Measurements from ENCODE around the gene KCNQ1. TPM values are rescaled to one million over a fixed set of nuclear protein-coding genes. Genes with fewer than 3 reads are reported as not detected.

The KCNQ1 gene
- total and polyA plus RNA-seq, 9 donors, result 1.4 to 17.2 (median 3.8) TPM

DNA sequence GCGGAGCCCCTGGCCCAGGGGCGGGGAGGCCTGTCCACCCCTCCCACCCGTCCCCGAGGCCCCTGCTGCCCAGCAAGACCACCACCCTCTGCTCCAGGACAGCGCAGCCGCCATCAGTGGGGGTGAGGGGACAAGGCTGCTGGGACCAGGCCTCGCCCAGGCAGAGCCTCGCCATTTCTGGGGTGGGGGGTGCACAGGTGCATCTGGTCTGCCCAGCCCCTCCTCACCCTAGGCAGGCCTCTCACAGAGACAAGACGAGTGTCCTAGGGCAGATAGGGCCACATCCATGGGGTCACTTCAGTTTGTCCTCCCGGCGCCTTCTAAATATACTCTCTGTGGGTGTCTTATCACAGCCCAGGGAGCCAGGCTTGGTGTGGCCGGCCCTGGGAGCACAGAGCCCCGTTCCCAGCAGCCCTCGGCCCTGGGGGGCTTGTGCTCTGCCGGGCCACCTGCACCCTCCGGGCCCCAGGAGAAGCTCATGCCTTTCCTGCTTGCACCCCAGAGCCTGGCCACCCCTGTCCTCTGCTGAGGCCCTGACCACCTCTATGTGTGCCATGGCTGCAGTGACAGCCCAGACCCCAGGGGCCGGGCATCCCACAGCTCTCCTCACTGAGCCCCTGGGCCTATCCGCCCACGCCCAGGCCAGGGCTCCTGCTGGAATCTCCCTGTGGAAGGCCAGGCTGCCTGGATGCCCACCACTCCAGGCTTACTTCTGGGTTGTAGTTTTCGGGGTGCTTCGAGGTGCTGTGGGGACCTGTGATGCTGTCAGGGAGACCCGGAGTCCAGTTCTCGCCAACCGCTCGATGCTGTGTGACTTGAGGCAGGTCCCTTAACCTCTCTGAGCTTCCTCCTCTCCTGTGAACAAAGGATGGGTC is 70.8 kb downstream of the KCNQ1 start:
- Histone ChIP-seq H3K27me3 (no peaks in the 10 kb centered on the region), H3K36me3 (no peaks in the 10 kb centered on the region), H3K4me3 (no peak overlapping the region), H3K4me1 (ENCODE audit: insufficient read depth) (no peaks in the 10 kb centered on the region), H3K9me3 (no peaks in the 10 kb centered on the region), H3K27ac (no peak overlapping the region)
- intact Hi-C loops (cut with DNase I), result no loop called here
- 88 to 90% (median 88%) methylated on average over 24 to 25 of the region's 25 CpGs for WGBS, 3 donors
- TF ChIP-seq, protein P1, sequence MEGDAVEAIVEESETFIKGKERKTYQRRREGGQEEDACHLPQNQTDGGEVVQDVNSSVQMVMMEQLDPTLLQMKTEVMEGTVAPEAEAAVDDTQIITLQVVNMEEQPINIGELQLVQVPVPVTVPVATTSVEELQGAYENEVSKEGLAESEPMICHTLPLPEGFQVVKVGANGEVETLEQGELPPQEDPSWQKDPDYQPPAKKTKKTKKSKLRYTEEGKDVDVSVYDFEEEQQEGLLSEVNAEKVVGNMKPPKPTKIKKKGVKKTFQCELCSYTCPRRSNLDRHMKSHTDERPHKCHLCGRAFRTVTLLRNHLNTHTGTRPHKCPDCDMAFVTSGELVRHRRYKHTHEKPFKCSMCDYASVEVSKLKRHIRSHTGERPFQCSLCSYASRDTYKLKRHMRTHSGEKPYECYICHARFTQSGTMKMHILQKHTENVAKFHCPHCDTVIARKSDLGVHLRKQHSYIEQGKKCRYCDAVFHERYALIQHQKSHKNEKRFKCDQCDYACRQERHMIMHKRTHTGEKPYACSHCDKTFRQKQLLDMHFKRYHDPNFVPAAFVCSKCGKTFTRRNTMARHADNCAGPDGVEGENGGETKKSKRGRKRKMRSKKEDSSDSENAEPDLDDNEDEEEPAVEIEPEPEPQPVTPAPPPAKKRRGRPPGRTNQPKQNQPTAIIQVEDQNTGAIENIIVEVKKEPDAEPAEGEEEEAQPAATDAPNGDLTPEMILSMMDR (IDR thresholded peaks at IDR 0.05), result no peak
- no peak for TF ChIP-seq POLR2A (IDR thresholded peaks at IDR 0.05)
- no peak for TF ChIP-seq EP300 (IDR thresholded peaks at IDR 0.05)
- peak in 4 of 5 donors; percentile 5 to 17 (median 10) for DNase-seq

DNA sequence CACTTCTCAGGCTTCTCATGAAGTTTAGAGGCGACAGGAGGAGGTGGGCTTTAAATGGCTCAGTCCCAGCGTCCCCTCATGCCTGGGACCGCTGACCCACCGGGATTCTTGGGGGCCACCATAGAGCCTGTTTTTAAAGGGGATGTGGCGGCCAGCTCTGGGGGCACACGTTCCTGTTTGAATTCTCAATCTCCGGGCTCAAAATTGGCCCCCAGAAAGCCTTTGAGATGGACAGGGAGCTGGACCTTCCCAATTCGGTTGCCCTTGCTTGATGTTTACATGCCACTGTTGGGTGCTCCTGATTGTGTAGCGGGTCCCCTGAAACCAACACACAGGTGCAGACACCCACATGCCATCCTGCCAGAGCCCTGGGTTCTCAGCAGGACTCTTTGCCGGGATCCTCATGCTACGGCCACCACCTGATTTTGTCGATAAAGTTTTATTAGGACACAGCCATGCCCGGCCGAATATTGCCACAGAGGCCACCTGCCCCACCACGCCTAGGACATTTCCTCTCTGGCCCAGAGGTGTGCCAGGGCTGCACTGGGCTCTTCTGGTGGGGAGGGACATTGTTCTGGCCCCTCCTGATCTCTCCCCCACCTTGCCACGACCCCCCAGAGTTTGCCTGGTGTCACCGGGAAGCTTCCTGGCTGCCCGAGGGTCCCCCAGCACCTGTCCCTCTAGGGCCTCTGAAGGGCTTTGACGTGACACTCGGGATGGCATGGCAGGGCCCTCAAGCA is 71.6 kb downstream of the KCNQ1 start:
- H3K27ac ChIP-seq, result no peak overlapping the region
- peak in 1 of 5 donors; percentile 11 for DNase-seq
- H3K4me1 ChIP-seq (ENCODE audit: insufficient read depth), result no peaks in the 10 kb centered on the region
- WGBS, 3 donors, result 87 to 91% (median 91%) methylated on average over 19 to 20 of the region's 20 CpGs
- no peak overlapping the region for H3K4me3 ChIP-seq
- no peak for TF ChIP-seq EP300 (IDR thresholded peaks at IDR 0.05)
- TF ChIP-seq, protein P1 (IDR thresholded peaks at IDR 0.05), result no peak
- no peak for TF ChIP-seq POLR2A (IDR thresholded peaks at IDR 0.05)
- no peaks in the 10 kb centered on the region for H3K27me3 ChIP-seq
- intact Hi-C loops (cut with DNase I), result no loop called here
- H3K9me3 ChIP-seq, result no peaks in the 10 kb centered on the region
- H3K36me3 ChIP-seq, result no peaks in the 10 kb centered on the region

DNA sequence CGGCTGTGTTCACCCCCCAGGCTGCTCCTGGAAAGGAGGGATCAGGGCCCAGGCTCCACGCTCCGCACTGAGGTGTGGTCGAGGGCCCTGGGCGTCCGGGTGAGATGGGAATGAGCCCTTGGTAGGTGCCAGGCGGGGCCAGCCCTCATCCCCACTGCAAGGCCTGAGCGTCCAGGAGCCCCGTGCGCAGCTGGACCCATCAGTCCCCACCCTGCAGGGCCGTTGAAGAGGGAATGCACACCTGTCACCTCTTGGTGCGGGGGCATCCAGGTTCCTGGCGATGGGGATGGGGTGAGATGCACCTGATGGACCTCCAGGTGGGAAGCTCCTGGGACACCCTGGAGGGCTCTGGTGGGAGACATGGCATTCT is 72.2 kb downstream of the KCNQ1 start:
- DNase-seq, result peak in 3 of 5 donors; percentile 4 to 22 (median 9)
- Histone ChIP-seq H3K27ac (no peak overlapping the region), H3K9me3 (no peaks in the 10 kb centered on the region), H3K27me3 (no peaks in the 10 kb centered on the region), H3K4me1 (ENCODE audit: insufficient read depth) (no peaks in the 10 kb centered on the region), H3K4me3 (no peak overlapping the region), H3K36me3 (no peaks in the 10 kb centered on the region)
- no peak for TF ChIP-seq EP300 (IDR thresholded peaks at IDR 0.05)
- no peak for TF ChIP-seq POLR2A (IDR thresholded peaks at IDR 0.05)
- TF ChIP-seq, protein P1 (IDR thresholded peaks at IDR 0.05), result no peak
- intact Hi-C loops (cut with DNase I), result no loop called here
- WGBS, 3 donors, result 85 to 87% (median 87%) methylated on average over 11 to 13 of the region's 13 CpGs

DNA sequence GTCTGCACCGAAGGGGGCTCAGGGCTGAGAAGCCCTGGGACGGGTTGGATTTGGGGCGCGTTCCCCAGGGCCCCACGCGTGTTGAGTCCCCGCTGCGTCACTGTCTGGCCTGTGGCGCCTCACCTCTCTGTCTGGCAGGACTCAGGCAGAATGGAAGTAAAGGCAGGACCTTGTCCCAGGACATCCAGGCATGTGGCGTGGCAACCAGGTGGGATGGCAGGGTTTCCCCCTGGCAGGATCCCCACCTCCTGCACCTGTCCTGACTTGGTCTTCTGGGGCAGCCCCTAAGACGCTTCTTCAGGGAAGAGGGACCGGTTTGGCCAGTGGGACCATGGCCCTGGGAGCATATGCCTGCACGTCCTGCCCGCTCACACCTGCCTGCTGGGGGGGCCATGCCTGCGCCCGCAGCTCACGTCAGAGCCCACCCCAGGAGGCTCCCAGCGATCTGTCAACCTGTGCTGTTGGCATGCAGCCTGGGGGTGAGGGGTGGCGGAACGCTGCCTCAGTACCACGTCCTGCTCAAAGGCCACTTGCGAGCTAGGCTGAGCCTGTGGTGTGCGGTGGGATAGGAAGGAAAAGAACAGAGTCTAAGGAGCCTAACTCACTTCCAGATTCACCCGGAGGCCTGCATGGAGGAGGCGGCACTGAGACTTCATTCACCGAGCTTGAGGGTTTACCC is 72.7 kb downstream of the KCNQ1 start:
- intact Hi-C loops (cut with DNase I), result no loop called here
- H3K4me1 ChIP-seq (ENCODE audit: insufficient read depth), result no peaks in the 10 kb centered on the region
- no peak overlapping the region for H3K4me3 ChIP-seq
- TF ChIP-seq, protein P1 (IDR thresholded peaks at IDR 0.05), result no peak
- TF ChIP-seq EP300 (IDR thresholded peaks at IDR 0.05), result no peak
- TF ChIP-seq POLR2A (IDR thresholded peaks at IDR 0.05), result no peak
- WGBS, 3 donors, result 83 to 87% (median 85%) methylated on average over 26 of the region's 26 CpGs
- no peaks in the 10 kb centered on the region for H3K27me3 ChIP-seq
- no peaks in the 10 kb centered on the region for H3K9me3 ChIP-seq
- H3K36me3 ChIP-seq, result no peaks in the 10 kb centered on the region
- peak; percentile 4 to 16 (median 10) for DNase-seq
- H3K27ac ChIP-seq, result no peak overlapping the region
